ENCODE results near the gene PRPS2. TPM values are rescaled to one million over a fixed set of nuclear protein-coding genes. Genes with fewer than 3 reads are reported as not detected.

The PRPS2 gene
- total RNA-seq, 3 donors from 2014 or later = 25.0 to 54.4 (median 25.9) TPM

GRCh38 chrX:12777670-12778069 lies 13.5 kb upstream of the PRPS2 start:
- H3K4me3 ChIP-seq = no peak overlapping the region
- no peaks in the 10 kb centered on the region for H3K9me3 ChIP-seq
- TF ChIP-seq POLR2A (IDR thresholded peaks at IDR 0.05) (no peak), CTCF (IDR thresholded peaks at IDR 0.05) (no peak), POLR2AphosphoS5 (IDR thresholded peaks at IDR 0.05) (no peak)
- intact Hi-C loops (cut with DNase I; ENCODE audit: low total_unique reads) = no loop called here
- H3K27me3 ChIP-seq = peaks cover 0 to 45% of the 10 kb centered on the region in 2 donors
- DNase-seq (ENCODE audit: low spot score in 2 of 2) = no peak
- H3K36me3 ChIP-seq = no peaks in the 10 kb centered on the region
- no peaks in the 10 kb centered on the region for H3K4me1 ChIP-seq
- no peak overlapping the region for H3K27ac ChIP-seq

GRCh38 chrX:12779534-12779933 lies 11.7 kb upstream of the PRPS2 start:
- intact Hi-C loops (cut with DNase I; ENCODE audit: low total_unique reads) = no loop called here
- Histone ChIP-seq H3K27me3 (peaks cover 0 to 34% of the 10 kb centered on the region in 2 donors), H3K36me3 (no peaks in the 10 kb centered on the region), H3K27ac (no peak overlapping the region), H3K9me3 (no peaks in the 10 kb centered on the region), H3K4me3 (no peak overlapping the region), H3K4me1 (no peaks in the 10 kb centered on the region)
- TF ChIP-seq CTCF (IDR thresholded peaks at IDR 0.05) (no peak), POLR2A (IDR thresholded peaks at IDR 0.05) (no peak), POLR2AphosphoS5 (IDR thresholded peaks at IDR 0.05) (no peak)
- DNase-seq (ENCODE audit: low spot score in 2 of 2) = no peak

GRCh38 chrX:12788645-12789044 lies 2.6 kb upstream of the PRPS2 start:
- DNase-seq (ENCODE audit: low spot score in 2 of 2) = no peak
- no peak for TF ChIP-seq POLR2A (IDR thresholded peaks at IDR 0.05)
- no peaks in the 10 kb centered on the region for H3K4me1 ChIP-seq
- no peaks in the 10 kb centered on the region for H3K9me3 ChIP-seq
- H3K27me3 ChIP-seq = peaks cover 0 to 40% of the 10 kb centered on the region in 2 donors
- no peak overlapping the region for H3K4me3 ChIP-seq
- H3K36me3 ChIP-seq = no peaks in the 10 kb centered on the region
- intact Hi-C loops (cut with DNase I; ENCODE audit: low total_unique reads) = no loop called here
- H3K27ac ChIP-seq = no peak overlapping the region

GRCh38 chrX:12789976-12790375 lies 1.2 kb upstream of the PRPS2 start:
- H3K4me1 ChIP-seq = no peaks in the 10 kb centered on the region
- no peak overlapping the region for H3K27ac ChIP-seq
- peaks cover 0 to 42% of the 10 kb centered on the region in 2 donors for H3K27me3 ChIP-seq
- H3K9me3 ChIP-seq = peaks cover 0 to 1% of the 10 kb centered on the region in 2 donors
- intact Hi-C loops (cut with DNase I; ENCODE audit: low total_unique reads) = no loop called here
- DNase-seq (ENCODE audit: low spot score in 2 of 2) = no peak
- no peak overlapping the region for H3K4me3 ChIP-seq
- TF ChIP-seq POLR2AphosphoS5 (IDR thresholded peaks at IDR 0.05) (no peak), POLR2A (IDR thresholded peaks at IDR 0.05) (no peak), CTCF (IDR thresholded peaks at IDR 0.05) (no peak)
- H3K36me3 ChIP-seq = no peaks in the 10 kb centered on the region

GRCh38 chrX:12790885-12791256 lies 341 bp upstream of the PRPS2 start:
- H3K4me3 ChIP-seq = peak overlapping the region; percentile 59 to 79 (median 63)
- H3K27me3 ChIP-seq = peaks cover 0 to 37% of the 10 kb centered on the region in 2 donors
- no peaks in the 10 kb centered on the region for H3K36me3 ChIP-seq
- peak overlapping the region in 1 of 2 donors; percentile 80 for H3K27ac ChIP-seq
- intact Hi-C loops (cut with DNase I; ENCODE audit: low total_unique reads) = no loop called here
- H3K9me3 ChIP-seq = peaks cover 0 to 4% of the 10 kb centered on the region in 2 donors
- no peak for TF ChIP-seq POLR2AphosphoS5 (IDR thresholded peaks at IDR 0.05)
- TF ChIP-seq POLR2A (IDR thresholded peaks at IDR 0.05) = no peak
- TF ChIP-seq CTCF (IDR thresholded peaks at IDR 0.05) = no peak
- DNase-seq (ENCODE audit: low spot score in 2 of 2) = no peak
- no peaks in the 10 kb centered on the region for H3K4me1 ChIP-seq

GRCh38 chrX:12792711-12793110 lies 1.5 kb downstream of the PRPS2 start:
- no peak for TF ChIP-seq POLR2AphosphoS5 (IDR thresholded peaks at IDR 0.05)
- TF ChIP-seq POLR2A (IDR thresholded peaks at IDR 0.05) = no peak
- TF ChIP-seq CTCF (IDR thresholded peaks at IDR 0.05) = no peak
- intact Hi-C loops (cut with DNase I; ENCODE audit: low total_unique reads) = no loop called here
- Histone ChIP-seq H3K27ac (no peak overlapping the region), H3K9me3 (peaks cover 0 to 4% of the 10 kb centered on the region in 2 donors), H3K4me1 (no peaks in the 10 kb centered on the region), H3K27me3 (peaks cover 0 to 31% of the 10 kb centered on the region in 2 donors), H3K4me3 (no peak overlapping the region), H3K36me3 (no peaks in the 10 kb centered on the region)
- no peak for DNase-seq (ENCODE audit: low spot score in 2 of 2)

Data from breast epithelium (tissue), 4 donors.